OCI-LY1 (cell line): ENCODE data around the gene OTOP3.

ENCODE experiments used
- CTCF ChIP-seq: fragments of 200-600 bp; sonication (generic), shearing (Covaris generic); IDR thresholded peaks from 2 replicates; pipeline ENCODE4 v1.5.1; 2017; ENCODE audit warnings: mild to moderate bottlenecking, antibody characterized with exemption, low read length, moderate library complexity, mixed read lengths
- EZH2 ChIP-seq: fragments of 200-600 bp; sonication (generic), shearing (Covaris generic); IDR thresholded peaks from 2 replicates; pipeline ENCODE4 v1.8.0; 2017; ENCODE audit warnings: borderline replicate concordance, mixed run types, mild to moderate bottlenecking, antibody characterized with exemption, low read length, moderate library complexity, mixed read lengths

GRCh38 chr17:74987909-74988711 is 52.4 kb downstream of the OTOP3 start:
- TF ChIP-seq CTCF (no peak), EZH2 (no peak)
